Measurements from ENCODE around the gene NEO1. TPM values are rescaled to one million over a fixed set of nuclear protein-coding genes. Genes with fewer than 3 reads are reported as not detected.

Gene NEO1
- total RNA-seq, 1 donor from 2014 or later, result 9.2 TPM

DNA sequence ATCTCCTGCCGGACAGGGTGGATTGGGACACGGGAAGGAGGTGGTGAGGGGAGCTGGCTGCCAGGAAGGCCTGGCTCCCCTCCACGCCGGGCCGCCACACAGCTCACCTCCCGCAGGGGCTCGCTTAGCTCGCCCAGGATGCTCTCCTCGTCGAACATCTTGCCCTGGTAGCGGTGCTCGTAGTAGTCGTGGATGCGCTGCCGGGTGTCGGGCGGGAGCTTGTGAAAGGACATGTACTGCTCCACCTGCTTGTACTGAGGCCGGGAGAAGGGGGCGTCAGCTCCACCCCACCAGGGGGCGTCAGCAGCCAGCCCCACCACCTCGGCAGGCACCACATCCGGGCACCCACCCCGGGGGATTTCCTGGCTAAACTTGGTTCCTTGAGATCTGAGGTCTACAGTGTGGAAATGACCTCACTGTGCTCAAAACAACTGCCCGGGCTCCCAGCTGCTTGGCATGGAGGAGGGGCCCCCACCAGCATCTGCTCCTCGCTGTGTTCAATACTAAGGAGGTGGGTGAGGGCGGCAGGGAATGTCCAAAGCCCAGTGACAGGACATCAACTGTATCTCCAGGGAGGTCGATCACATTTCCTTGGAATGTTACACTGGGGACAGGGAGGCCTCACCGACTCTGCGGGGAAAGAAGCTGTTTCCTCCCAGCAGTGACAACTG, 273.1 kb downstream of the NEO1 start:
- DNase-seq (ENCODE audit: low spot score), result no peak
- no peak for ATAC-seq

DNA sequence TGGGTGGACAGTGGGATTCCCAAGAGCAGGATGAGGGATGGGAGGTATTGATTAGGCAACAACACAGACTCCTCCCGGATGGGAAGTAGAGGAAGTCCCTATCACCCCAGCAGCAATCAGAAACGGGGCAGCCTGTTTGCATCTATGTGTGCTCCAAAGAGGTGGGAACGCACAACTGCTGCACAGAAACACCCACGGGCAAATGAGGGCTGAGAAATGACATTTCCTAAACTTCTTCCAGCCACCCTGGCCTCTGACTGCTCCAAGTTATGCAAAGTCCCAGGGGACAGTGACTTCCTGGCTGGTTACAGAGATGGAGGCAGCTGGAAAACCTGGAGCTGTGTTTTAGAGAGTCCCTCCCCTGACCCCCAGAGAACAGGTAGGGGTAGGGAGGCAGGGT, 273.9 kb downstream of the NEO1 start:
- ATAC-seq, result no peak

DNA sequence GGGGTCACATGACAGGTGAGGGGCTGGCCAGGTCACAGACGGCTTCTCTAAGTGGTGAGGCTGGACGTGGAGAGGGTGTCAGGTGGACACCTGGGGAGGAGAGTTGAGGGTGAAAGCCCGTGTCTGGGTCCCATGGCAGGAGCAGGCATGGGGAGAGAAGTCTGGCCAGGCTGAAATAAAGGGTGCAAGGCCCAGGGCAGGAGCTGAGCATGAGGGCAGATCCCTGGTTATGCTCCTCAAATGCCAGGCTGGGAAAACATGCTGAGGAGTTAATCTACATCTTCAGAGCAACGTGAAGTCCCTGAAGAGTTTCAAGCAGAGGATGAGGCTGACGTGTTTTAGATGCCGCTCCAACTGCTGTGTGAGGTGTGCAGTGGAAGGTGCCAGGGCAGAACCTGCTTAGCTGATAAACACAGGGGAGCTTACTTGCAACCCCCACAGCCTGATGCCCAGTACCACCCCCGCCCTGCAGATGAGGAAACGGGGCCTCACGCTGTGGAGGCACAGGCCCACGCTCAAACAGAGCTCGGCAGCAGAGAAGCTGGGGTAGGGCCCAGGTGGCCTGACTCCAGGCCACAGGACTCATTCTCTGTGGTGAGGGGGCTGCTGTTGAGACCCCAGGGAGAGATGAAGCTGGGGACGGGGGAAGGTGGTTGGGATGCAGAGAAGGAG, 276.0 kb downstream of the NEO1 start:
- DNase-seq (ENCODE audit: low spot score), result no peak

More for the DNA sequence above, 273.9 kb downstream of the NEO1 start:
- no peak for DNase-seq (ENCODE audit: low spot score)

DNA sequence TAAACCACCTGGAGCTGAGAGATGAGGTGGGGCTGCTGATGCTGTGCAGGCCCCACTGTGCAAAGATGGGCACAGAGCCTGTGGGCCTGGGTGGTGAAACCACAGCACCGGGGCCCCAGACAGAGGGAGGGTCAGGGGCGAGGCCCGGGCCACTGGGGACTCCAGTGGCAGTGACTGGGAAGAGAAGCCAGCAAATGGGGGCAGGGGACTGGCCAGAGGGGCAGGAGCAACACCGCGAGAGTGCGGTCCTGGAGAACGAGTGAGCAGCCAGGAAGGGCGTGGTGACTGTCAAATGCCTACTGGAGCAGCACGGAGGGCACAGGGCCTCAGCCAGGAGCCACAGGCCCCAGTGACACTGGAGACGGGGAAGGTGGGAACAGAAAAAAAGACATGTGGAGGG, 276.7 kb downstream of the NEO1 start:
- DNase-seq (ENCODE audit: low spot score) (no peak), ATAC-seq (no peak)

More for the DNA sequence above, 276.0 kb downstream of the NEO1 start:
- no peak for ATAC-seq

DNA sequence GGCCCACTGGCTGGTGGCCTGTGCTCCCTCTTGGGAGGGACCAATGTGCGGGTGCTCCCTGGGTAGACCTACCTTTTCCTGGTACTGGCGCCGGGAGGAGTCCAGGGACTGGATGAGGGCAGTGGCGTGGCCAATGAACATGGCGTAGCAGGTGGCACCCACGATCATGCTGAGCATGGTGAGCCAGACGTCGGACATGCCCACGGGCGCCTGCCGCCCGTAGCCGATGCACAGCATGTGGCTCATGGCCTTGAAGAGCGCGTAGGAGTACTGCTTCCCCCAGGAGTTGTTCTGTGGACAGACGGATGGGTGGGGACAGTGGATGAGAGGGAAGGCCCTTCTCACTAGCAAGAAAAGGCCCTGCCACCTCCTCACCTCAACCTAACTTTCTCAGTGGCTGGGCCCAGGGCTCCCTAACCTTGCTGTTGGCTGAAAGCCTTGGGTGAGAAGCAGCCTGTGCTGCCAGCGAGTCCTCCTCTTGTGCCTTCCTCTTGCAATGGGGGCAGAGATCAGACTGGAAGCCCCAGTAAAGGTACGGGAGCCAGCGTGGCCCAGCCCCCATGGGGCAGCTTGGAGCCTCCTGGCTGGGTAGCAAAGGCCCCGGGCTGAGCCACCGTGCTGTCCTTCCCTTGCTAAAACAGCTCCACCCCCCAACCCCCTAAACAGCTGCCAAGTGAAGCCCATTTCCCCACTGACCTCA, 277.4 kb downstream of the NEO1 start:
- no peak for DNase-seq (ENCODE audit: low spot score)
- no peak for ATAC-seq

DNA sequence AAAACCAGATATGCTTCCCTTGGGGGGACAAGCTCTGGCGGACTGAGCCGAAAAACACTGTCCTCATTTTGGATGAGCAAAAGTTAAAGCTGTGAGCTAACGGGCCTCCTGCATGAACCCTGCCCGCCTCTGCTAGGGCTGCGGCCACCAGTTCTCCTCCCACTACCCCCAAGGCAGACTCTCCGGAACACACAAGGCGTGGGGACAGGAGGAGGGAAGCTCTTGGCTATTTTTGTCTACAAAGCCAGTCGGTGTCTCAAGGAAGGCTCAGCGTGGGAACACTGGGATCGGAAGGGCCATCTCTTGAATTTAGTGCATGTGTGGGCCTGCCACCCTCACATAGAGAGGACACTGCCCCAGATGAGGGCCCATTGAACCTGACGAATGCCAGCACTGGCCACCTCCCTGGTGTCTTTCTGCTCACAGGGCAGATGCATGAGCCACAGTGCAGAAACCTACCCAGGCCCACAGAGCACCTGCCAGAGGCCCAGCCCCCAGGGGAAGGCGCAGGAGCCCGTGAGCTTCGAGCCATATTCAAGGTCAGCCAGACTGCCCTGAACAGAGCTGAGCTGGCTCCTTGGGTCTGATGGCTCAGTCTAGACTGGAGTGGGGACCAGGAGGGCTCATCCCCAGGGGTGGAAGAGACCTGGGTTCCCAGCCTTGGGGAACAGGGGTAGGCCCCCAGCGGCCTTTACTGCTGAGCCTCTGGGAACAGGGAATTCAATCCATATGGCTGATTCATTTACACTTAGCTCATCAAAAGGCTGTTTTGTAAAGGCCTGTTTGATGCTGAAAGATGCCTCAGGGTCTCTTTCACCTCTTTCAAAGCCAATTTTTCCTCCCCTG, 278.2 kb downstream of the NEO1 start:
- DNase-seq (ENCODE audit: low spot score) (no peak), ATAC-seq (no peak)

DNA sequence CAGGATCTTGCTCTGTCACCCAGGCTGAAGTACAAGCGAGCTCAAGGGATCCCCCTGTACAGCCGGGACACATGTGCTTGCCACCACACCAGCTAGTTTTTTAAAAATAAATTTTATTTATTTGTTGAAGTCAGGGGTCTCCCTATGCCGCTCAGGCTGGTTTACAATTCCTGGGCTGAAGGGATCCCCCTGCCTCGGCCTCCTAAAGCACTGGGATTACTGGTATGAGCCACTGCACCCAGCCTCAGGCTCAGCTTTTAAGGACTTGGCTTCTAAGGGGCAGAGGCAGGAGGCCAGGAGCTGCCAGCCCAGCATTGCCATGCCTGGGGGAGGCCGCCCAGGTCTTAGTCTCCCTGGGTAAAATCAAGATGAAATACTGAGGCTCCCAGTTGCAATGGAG, 279.2 kb downstream of the NEO1 start:
- ATAC-seq, result no peak
- DNase-seq (ENCODE audit: low spot score), result no peak

DNA sequence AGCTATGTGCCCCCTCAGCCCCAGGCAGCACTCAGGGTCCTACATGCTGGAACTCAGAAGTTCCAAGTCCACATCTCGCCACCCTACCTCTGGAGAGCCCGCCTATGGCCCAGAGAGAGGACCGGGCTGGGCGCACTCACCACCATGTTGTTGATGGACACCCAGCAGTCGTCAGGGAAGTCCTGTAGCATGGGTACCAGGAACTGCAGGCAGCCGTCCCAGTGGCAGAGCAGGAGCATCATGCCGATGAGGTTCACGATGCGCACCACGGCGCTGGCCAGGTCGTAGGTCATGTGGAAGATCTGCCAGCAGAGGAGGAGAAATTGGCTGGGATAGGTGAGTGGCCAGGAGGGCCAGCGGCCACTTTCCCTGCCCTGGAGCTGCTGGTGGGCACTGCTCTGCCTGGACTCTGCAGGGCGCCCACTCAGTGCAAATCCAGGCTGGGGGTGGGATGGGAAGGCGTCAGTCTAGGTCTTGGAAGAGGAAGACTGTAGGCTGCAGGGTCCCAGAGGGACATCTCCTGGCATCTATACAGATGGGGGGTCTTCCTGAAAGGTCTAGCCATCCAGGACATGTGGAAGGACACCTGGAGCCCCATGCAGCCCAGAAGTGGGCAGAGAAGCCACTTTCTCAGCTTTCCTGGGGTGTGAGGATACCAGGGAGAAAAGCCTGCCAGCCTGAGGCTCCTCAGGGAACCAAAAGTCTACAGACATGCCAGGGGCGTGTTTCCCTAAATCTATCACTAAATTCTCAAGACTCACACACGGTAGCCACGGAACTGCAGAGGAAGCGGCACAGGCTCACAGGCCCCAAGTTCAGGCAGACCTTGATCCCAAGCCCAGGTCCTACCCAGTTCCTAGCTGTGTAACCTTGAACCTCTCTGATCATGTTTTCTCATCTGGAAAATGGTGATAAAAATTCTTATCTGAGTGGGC, 280.0 kb downstream of the NEO1 start:
- ATAC-seq (no peak), DNase-seq (ENCODE audit: low spot score) (no peak)

DNA sequence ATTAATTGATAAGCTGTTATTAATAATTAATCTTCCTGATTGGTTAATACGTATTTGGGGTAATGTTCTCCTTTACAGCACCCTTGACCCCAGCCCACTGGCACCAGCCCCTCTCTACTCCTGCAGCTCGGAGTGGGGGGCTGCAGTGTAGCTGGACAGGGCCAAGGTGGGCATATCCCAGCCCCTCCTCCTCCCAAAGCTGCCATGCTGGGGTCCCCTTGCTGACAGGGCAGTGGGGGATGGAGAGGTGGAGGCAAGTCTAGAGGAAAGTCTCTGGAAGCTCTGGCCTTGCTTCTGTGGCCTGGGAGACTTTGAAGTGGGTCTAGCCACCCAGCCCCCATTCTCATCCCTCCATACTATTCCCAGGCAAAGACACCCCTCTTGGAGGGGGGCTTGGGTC, 280.7 kb downstream of the NEO1 start:
- no peak for DNase-seq (ENCODE audit: low spot score)
- ATAC-seq, result no peak

DNA sequence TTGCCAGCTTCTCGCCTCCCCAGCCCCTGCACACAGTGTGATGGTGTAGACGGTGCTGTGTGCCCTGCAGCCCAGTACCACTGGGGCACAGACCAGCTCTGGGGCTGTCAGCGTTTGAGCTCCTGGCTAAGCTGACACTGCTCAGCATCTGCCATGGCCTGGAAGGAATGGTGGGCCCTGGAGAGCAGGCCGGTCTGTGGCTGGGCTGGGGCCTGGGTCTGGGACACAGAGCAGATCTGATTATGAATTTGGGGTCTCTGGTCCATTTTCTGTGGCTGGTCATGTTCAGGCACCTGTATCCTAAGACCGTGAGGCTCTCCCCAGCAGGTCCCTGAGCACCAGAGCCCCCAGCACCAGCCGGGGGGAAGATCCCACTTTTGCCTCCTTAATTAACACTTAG, 281.8 kb downstream of the NEO1 start:
- ATAC-seq, result no peak
- no peak for DNase-seq (ENCODE audit: low spot score)

DNA sequence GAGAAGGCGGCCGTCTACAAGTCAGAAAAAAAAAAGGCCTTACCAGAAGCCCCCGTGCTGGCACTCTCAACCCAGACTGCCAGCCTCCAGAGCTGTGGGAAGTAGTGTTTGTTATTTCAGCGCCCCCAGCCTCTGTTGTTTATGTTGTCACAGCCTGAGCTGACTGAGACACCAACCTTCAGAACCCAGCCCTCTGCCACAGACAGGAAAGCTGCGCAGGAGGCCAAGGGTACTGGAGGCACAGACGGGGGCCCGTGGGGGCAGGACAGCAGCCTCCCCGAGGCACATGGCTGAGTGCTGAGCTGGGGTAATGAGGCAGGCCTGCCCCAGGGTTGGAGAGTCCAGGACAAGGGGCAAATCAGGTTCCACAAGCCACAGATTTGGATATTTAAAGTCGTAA, 282.8 kb downstream of the NEO1 start:
- no peak for DNase-seq (ENCODE audit: low spot score)
- ATAC-seq, result no peak

DNA sequence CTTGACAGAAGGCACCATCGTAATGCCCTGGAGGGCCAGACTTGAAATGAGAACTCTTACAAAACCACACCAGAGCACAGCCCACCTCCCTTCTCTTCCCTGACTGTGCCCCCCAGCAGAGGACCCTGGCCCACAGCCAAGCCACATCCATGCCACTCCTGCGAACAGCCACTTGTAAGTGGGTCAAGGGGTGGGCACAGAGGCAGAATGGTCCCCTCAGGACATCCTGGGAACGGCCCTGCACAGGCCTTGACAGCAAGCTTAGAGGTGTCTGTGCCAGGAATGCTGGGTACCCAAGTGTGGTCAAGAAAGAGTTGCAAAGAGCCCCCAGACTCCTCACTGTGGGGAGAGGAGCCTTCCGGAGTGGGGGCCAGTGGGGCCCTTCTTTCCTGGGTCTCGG, 283.2 kb downstream of the NEO1 start:
- ATAC-seq (no peak), DNase-seq (ENCODE audit: low spot score) (no peak)

DNA sequence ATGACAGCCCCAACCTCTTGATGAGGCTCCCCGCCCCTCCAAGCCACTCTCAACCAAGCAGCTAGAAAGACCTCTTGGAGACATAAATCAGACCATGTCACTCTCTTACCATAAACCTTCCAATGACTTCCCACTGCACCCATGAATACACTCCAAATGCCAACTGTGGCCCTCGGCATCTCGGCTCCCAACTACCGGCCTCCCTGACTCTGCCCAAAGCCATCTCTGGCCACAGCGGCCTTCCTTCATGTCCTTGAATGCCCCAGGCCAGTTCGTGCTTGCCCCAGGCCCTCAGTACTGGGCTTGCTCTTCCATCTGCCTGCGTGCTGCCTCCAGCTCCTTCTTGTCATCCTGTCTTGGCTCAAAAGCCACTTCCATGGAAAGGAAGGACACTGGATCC, 284.5 kb downstream of the NEO1 start:
- no peak for ATAC-seq
- no peak for DNase-seq (ENCODE audit: low spot score)

DNA sequence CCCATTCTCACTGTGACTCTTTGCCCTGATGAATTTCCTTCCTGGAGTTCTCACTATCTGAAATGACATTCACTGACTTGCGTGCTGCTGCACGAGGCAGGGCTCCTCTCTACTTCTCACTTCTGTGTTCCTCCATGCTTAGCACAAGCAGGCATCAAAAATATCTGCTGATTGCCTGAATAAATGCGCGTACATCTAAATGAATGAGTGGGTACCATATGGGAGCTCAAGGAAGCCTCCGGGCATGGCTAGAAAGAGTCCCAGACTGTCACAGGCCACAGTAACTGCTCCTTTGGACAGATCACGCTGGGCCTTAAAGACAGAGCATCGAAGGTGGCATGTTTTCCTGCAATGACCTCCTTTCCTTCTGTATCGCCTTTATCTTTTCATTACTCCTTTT, 284.9 kb downstream of the NEO1 start:
- DNase-seq (ENCODE audit: low spot score) (no peak), ATAC-seq (no peak)

DNA sequence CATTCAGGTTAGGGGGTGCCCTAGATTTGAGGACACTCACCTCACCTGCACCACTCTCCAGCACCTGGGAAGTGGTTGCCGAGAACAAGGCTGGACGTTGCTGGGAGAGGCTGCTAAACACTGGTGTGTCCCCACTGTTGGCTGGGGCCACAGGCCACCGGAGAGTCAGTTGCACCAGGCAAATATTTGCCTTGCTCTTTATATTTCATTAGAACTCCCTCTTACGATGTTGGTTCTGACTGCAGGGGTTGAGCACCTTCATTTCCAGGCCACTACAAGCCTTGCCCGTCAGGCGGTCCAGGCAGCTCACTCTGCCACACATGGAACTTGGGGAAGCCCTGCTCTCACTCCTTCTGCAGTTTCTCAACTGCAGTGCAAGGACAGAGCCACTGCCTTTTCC, 285.8 kb downstream of the NEO1 start:
- DNase-seq (ENCODE audit: low spot score), result no peak
- ATAC-seq, result no peak

DNA sequence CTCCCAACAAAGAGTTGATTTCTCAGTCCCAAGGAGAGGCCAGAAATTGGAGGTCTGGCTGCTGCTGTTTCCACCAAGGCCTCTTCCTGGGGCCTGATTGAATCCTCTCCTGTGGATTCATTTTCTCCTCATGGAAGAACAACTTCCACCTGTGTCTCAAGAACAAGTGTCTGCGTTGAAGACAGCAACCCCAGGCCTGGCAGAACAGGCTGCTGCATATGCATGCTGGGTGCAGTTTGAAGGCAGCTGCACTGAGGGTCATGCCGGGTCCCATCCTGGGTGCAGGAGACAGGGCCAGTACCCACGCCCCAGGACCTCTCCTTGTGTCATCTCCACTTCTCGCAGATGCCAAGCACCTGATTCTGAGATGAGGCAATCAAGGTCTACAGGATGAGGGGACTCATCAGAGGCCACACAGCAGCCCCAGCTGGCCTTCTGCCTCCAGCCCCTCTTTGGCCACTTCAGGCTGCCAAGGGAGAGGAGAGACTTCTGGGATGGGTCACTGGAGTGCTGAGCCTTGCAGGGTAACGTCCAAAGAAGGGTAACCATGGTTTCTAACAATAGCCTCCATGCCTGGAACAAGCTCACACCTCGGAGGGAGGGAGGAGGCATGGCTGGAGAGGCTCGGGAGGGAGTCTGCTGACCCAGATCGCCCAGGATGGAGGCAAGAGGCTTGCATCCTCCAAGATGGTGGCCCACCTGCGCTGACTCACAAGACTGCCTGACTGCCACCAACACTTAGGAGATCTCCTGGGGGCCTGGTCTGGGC, 286.5 kb downstream of the NEO1 start:
- no peak for DNase-seq (ENCODE audit: low spot score)
- ATAC-seq, result no peak

DNA sequence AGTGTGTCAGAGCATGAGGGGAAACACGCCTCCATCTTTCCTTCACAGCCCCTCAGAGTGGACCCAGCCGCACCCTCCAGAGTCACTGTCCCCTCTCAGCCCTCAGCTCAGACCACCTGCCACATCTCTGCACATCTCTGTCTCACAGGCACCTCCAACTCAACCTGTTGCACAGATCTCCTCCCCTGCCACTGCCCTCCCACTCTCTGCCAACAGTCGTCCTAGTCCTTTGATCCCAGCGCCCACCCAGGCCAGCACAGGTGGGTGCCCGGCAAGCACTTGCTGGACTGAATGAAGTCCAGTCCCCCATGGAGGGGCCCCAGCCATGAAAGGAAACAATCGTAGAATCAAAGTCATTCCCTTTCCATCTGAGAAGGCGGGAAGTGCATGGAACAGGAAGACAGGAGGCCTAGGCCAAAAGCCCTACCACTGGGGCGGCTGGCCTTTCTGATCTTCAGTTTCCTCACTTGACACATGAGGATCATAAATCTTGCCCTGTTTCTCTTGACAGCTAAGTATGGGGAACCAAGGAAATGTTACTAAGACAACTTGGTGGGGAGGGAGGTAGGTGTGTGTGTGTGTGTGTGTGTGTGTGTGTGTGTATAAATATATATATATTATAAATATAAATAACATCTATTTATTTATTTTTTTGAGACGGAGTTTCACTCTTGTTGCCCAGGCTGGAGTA, 288.4 kb downstream of the NEO1 start:
- DNase-seq (ENCODE audit: low spot score), result no peak
- no peak for ATAC-seq

DNA sequence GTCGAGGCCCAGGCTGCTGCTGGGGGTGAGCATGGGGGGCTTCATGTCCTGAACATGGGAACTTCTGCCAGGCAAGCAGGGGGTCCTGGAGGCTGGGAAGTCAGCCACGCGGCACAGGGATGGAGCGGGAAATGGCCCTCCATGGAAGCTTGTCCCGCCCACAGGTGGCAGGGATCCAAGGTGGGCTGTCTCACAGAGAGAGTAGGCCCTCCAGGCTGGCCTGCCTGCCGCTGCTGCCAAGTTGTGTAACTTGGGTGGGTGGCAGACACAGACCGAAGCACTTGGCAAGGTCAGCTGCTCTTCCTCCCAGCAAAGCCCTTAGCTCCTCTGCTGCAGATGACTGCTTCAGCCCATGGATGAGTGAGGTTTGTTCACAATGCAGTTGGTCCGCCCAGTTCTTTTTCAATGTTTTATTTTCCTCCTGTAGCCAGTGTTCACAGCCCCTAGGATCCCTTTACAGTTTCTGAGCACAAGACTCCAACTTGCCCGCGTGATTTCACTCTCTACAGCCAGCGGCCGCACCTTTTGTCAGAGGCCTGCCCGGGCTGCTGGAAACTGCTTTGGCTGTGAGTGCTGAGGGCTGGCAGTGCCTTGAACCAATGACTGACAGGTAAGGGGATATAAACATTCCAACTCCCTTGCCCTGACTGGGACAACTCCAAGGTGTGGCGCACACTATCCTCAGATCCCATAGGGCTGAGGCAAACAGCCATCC, 289.8 kb downstream of the NEO1 start:
- no peak for ATAC-seq

More for the DNA sequence above, 289.8 kb downstream of the NEO1 start:
- no peak for DNase-seq (ENCODE audit: low spot score)
